Astrocyte (in vitro differentiated cells and primary cell): ENCODE data around the gene EPC2.

Experiments used
- EZH2 ChIP-seq: IDR thresholded peaks from 2 replicates; pipeline ENCODE4 v1.6.1; 2012; ENCODE audit warnings: mild to moderate bottlenecking, low read length, inconsistent platforms; ENCODE audit not compliant: insufficient read depth
- TF ChIP-seq, protein P1 (sequence below): IDR thresholded peaks from 2 replicates; pipeline ENCODE4 v1.5.1; 2011; ENCODE audit warnings: low read depth, mild to moderate bottlenecking, inconsistent platforms, low read length, moderate library complexity; ENCODE audit not compliant: insufficient read depth

DNA sequence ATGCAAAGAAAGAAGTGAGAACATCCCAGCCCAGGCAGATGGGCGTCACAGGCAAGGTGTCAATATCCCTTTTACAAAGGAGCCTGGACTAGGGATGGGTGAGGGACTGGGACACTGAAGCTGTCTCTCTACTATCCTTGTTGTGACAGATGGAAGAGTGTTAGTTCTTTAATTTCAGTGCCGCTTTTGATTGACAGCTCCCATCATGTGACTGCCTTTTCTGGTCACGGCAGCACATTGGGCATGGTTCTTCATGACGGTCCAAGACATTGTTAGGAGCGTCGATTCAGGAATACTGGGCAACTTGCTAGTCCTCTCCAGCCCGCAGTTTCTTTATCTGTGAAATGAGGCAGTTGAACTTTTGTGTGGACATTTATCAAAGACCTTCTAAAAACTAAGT, 188.1 kb downstream of the EPC2 start:
- TF ChIP-seq, protein P1, sequence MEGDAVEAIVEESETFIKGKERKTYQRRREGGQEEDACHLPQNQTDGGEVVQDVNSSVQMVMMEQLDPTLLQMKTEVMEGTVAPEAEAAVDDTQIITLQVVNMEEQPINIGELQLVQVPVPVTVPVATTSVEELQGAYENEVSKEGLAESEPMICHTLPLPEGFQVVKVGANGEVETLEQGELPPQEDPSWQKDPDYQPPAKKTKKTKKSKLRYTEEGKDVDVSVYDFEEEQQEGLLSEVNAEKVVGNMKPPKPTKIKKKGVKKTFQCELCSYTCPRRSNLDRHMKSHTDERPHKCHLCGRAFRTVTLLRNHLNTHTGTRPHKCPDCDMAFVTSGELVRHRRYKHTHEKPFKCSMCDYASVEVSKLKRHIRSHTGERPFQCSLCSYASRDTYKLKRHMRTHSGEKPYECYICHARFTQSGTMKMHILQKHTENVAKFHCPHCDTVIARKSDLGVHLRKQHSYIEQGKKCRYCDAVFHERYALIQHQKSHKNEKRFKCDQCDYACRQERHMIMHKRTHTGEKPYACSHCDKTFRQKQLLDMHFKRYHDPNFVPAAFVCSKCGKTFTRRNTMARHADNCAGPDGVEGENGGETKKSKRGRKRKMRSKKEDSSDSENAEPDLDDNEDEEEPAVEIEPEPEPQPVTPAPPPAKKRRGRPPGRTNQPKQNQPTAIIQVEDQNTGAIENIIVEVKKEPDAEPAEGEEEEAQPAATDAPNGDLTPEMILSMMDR, result no peak
- TF ChIP-seq EZH2, result no peak
